K562 (cell line): Measurements from ENCODE around the gene OTUB2. TPM values are rescaled to one million over a fixed set of nuclear protein-coding genes. Genes with fewer than 3 reads are reported as not detected.

ENCODE experiments used
- ATAC-seq: fragments of 200-7000 bp; cut with Tn5 transposase; 3 replicates; pipeline ENCODE4 v1.9.1; 2020; ENCODE audit warnings: moderate library complexity
- BruUV-seq: library from RNA; stranded (reverse); fragments of 400-500 nt; replicated peaks from 2 replicates; lab custom pipeline; 2021; lab: Mats Ljungman, UMichigan
- CTCF ChIA-PET: fragments of 300-600 bp; formaldehyde crosslinking; extraction: SDS; loops from one replicate; lab custom pipeline; 2021; ENCODE audit warnings: low intra/inter-chr PET ratio; lab: Yijun Ruan, JAX
- POLR2A ChIA-PET: fragments of 300-600, 350-650 bp; sonication (Branson Sonifier 250); formaldehyde crosslinking; extraction: SDS; loops from one replicate; lab custom pipeline; 2021; ENCODE audit warnings: antibody characterized with exemption, inconsistent platforms; lab: Yijun Ruan, JAX
- DNase-seq, 4 experiments: peaks; one replicate each; pipeline versions ENCODE4 v3.0.0 to v3.0.0-alpha.2; 2011 to 2018; ENCODE audit warnings: low spot score in 3 of 4, mixed read lengths in 3 of 4; ENCODE audit errors: extremely low read depth in 1 of 4
- FAIRE-seq: peaks from 2 replicates; lab custom pipeline; 2011; peaks lifted over from hg19 to GRCh38; lab: Jason Lieb, UNC
- H2AFZ ChIP-seq: 2 replicates; pipeline ENCODE4 v1.6.0; 2011; ENCODE audit warnings: low read depth, low read length, control low read depth, inconsistent platforms
- H3K27ac ChIP-seq: fragments of 200-600 bp; 3 replicates; pipeline ENCODE4 v1.8.0; 2011; ENCODE audit warnings: low read depth, mild to moderate bottlenecking, control low read depth, inconsistent platforms, low read length, moderate library complexity, mixed read lengths; ENCODE audit errors: extremely low read depth
- H3K27me3 ChIP-seq, 2 experiments: fragments of 300-600 bp in 1 of 2; 2 replicates in 1 of 2; 3 replicates in 1 of 2; pipeline versions ENCODE4 v1.6.0 to v1.8.0; 2011; ENCODE audit warnings: inconsistent platforms in 2 of 2, low read length in 2 of 2, mild to moderate bottlenecking in 1 of 2, mixed read lengths in 1 of 2, moderate library complexity in 1 of 2; ENCODE audit not compliant: control insufficient read depth in 2 of 2, insufficient read depth in 2 of 2
- H3K36me3 ChIP-seq: fragments of 300-600 bp; 3 replicates; pipeline ENCODE4 v1.8.0; 2011; ENCODE audit warnings: mild to moderate bottlenecking, low read length, inconsistent platforms; ENCODE audit not compliant: control insufficient read depth, insufficient read depth
- H3K4me1 ChIP-seq, 2 experiments: fragments of 200-600 bp in 1 of 2; replicated peaks in 1 of 2; 2 replicates in 1 of 2; 3 replicates in 1 of 2; pipeline versions ENCODE4 v1.5.1 to v1.8.0; 2011; ENCODE audit warnings: inconsistent platforms in 2 of 2, low read length in 2 of 2, mild to moderate bottlenecking in 1 of 2, mixed read lengths in 1 of 2, moderate library complexity in 1 of 2; ENCODE audit not compliant: control insufficient read depth in 2 of 2, insufficient read depth in 2 of 2
- H3K4me2 ChIP-seq: 2 replicates; pipeline ENCODE4 v1.6.1; 2011; ENCODE audit warnings: low read length, control low read depth, inconsistent platforms, mixed read lengths; ENCODE audit not compliant: insufficient read depth
- H3K4me3 ChIP-seq: fragments of 200-600 bp; sonication (generic), shearing (Covaris generic); 2 replicates; pipeline ENCODE4 v1.5.1; 2016; ENCODE audit warnings: control low read depth, inconsistent platforms
- H3K79me2 ChIP-seq: fragments of 200-600 bp; 3 replicates; pipeline ENCODE4 v1.8.0; 2011; ENCODE audit warnings: low read length, inconsistent platforms; ENCODE audit not compliant: control insufficient read depth, insufficient read depth
- H3K9ac ChIP-seq, 2 experiments: 2 replicates each; pipeline versions ENCODE4 v1.6.0 to v1.6.1; 2011; ENCODE audit warnings: low read depth in 2 of 2, low read length in 2 of 2, control low read depth in 1 of 2, inconsistent platforms in 1 of 2, mild to moderate bottlenecking in 1 of 2, mixed read lengths in 1 of 2; ENCODE audit not compliant: insufficient read depth in 1 of 2
- H3K9me1 ChIP-seq: one replicate; pipeline ENCODE4 v1.6.0; 2011; ENCODE audit warnings: inconsistent platforms, mild to moderate bottlenecking, low read length, moderate library complexity; ENCODE audit not compliant: control insufficient read depth, insufficient read depth
- H3K9me3 ChIP-seq: replicated peaks from 2 replicates; pipeline ENCODE4 v1.5.1; 2011; ENCODE audit warnings: low read depth, low read length, inconsistent platforms; ENCODE audit not compliant: control insufficient read depth, insufficient read depth
- H4K20me1 ChIP-seq: replicated peaks from 2 replicates; pipeline ENCODE4 v1.6.1; 2011; ENCODE audit warnings: low read length, inconsistent platforms, mixed read lengths; ENCODE audit not compliant: control insufficient read depth, insufficient read depth
- ATF7 ChIP-seq: fragments of 450-650 bp; IDR thresholded peaks from 2 replicates; pipeline ENCODE4 v1.7.1; 2014; ENCODE audit warnings: mild to moderate bottlenecking, moderate library complexity
- RBM34 ChIP-seq: fragments of 200-400 bp; formaldehyde crosslinking; IDR thresholded peaks from 2 replicates; pipeline ENCODE4 v1.6.1; 2018; ENCODE audit warnings: low read length, borderline replicate concordance; ENCODE audit not compliant: insufficient read depth
- SRF ChIP-seq, 2 experiments: fragments of 250-450, 450-650 bp in 1 of 2; sonication (Bioruptor Pico) in 1 of 2; sonication (generic) in 1 of 2; formaldehyde crosslinking; IDR thresholded peaks; 2 replicates each; pipeline versions ENCODE4 v1.5.0 to v1.5.1; 2020 to 2022; ENCODE audit warnings: mild to moderate bottlenecking in 1 of 2, missing genetic modification reagents in 1 of 2
- ZNF444 ChIP-seq: fragments of 250-450 bp; sonication (Bioruptor Pico); IDR thresholded peaks from 2 replicates; pipeline ENCODE4 v1.4.0; 2020; ENCODE audit warnings: mild to moderate bottlenecking, moderate library complexity
- WGBS: fragments of 100-300 bp; shearing (Covaris generic); methylation state at CpG from one replicate; pipeline ENCODE4 v1.1.6; 2016; ENCODE audit warnings: low coverage, mixed read lengths; ENCODE audit not compliant: insufficient coverage; ENCODE audit errors: missing lambda C conversion rate; 5-methylcytosine and 5-hydroxymethylcytosine counted together
- in situ Hi-C: fragments of 300-500 bp; cut with MboI; formaldehyde crosslinking; loops from 4 replicates; pipeline ENCODE4 v1.15.0; 2018; ENCODE audit warnings: inconsistent platforms, mixed read lengths
- intact Hi-C: fragments of 100-400 bp; cut with micrococcal nuclease; formaldehyde crosslinking; loops from 2 replicates; pipeline ENCODE4 v1.14.2; 2022
- polyA plus RNA-seq, 8 experiments: library from polyadenylated mRNA; depleted of rRNA in 4 of 8; stranded (reverse) in 5 of 8; unstranded in 3 of 8; fragments of >200 nt; fragmentation: Nextera tagmentation in 2 of 8; fragmentation: Illumina TruSeq in 1 of 8; extraction: Ambion mirVana in 2 of 8; extraction: Trizol in 1 of 8; gene quantifications; 2 replicates each; pipeline versions ENCODE4 v1.2.1 to v1.2.3, GENCODE V29; 2011 to 2014; ENCODE audit warnings: inconsistent platforms in 1 of 8, missing spikeins in 1 of 8
- total RNA-seq, 7 experiments: library from RNA; depleted of rRNA in 6 of 7; stranded (reverse); fragments of >200 nt in 6 of 7; fragmentation: Illumina TruSeq in 2 of 7; extraction: Trizol in 2 of 7; gene quantifications; 2 replicates each; pipeline versions ENCODE4 v1.2.1 to v1.2.3, GENCODE V29; 2011 to 2021; ENCODE audit warnings: low replicate concordance in 1 of 7
- TF ChIP-seq, protein P1 (sequence below): sonication (generic); IDR thresholded peaks from 2 replicates; pipeline ENCODE4 v1.6.1; 2016
- TF ChIP-seq, protein P2 (sequence below), 2 experiments: fragments of 450-650 bp in 1 of 2; sonication (generic) in 1 of 2; formaldehyde crosslinking in 1 of 2; IDR thresholded peaks in 1 of 2; conservative IDR thresholded peaks in 1 of 2; 2 replicates each; pipeline versions ENCODE4 v1.6.1 to v1.8.1; 2016 to 2023; ENCODE audit warnings: mild to moderate bottlenecking in 2 of 2, moderate library complexity in 2 of 2, inconsistent platforms in 1 of 2, missing genetic modification reagents in 1 of 2

OTUB2 gene
- total and polyA plus RNA-seq, 9 of the 15 experiments (the other 6 are each of a cell fraction or from before 2014, with no cell fraction given): 0.01 to 0.31 (median 0.11) TPM

DNA sequence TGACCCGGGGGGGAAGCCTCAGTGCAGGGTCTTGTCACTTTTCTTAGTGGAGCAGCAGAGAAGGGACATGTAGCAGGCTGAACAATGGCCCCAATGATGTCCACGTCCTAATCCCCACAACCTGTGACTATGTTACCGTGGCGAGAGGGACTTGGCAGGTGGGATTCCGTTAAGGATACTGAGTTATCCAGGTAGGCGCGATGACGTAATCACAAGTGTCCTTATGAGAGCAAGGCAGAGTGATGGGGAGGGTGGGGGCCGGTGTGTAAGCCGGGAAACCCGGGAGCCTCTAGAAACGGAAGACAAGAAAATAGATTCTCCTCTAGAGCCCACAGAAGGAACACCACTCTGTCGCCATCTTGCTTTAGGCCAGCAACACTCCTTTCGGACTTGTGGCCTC lies 4.4 kb downstream of the OTUB2 start:
- CTCF ChIA-PET: no interaction called here

More for the DNA sequence above, 4.4 kb downstream of the OTUB2 start:
- POLR2A ChIA-PET: interaction anchor here (0.6 kb wide), 1 partner anchor 115 kb away, joined by 3 read pairs; no protein-coding TSS in a partner anchor
- in situ Hi-C loops: no loop called here
- DNase-seq (no peak), ATAC-seq (no peak), FAIRE-seq (no peak)
- Histone ChIP-seq H3K4me3 (no peak overlapping the region), H3K9ac (no peak overlapping the region), H3K79me2 (no peaks in the 10 kb centered on the region), H2AFZ (no peak overlapping the region), H3K9me1 (no peaks in the 10 kb centered on the region), H3K9me3 (no peaks in the 10 kb centered on the region), H3K36me3 (no peaks in the 10 kb centered on the region), H3K4me2 (no peak overlapping the region), H3K27me3 (peaks cover 0 to 13% of the 10 kb centered on the region in 2 experiments; a peak in 1 of 5 replicates), H3K27ac (no peak overlapping the region), H3K4me1 (peaks cover 0 to 7% of the 10 kb centered on the region in 2 experiments; a peak in 1 of 5 replicates), H4K20me1 (peaks cover 6% of the 10 kb centered on the region; the same call in 1 of the 2 replicates)
- intact Hi-C loops: no loop called here
- TF ChIP-seq, protein P1, sequence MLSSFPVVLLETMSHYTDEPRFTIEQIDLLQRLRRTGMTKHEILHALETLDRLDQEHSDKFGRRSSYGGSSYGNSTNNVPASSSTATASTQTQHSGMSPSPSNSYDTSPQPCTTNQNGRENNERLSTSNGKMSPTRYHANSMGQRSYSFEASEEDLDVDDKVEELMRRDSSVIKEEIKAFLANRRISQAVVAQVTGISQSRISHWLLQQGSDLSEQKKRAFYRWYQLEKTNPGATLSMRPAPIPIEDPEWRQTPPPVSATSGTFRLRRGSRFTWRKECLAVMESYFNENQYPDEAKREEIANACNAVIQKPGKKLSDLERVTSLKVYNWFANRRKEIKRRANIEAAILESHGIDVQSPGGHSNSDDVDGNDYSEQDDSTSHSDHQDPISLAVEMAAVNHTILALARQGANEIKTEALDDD: no peak
- peak; percentile 28; the same call in 1 of the 2 replicates for TF ChIP-seq ATF7
- no peak for TF ChIP-seq RBM34
- TF ChIP-seq, protein P2, sequence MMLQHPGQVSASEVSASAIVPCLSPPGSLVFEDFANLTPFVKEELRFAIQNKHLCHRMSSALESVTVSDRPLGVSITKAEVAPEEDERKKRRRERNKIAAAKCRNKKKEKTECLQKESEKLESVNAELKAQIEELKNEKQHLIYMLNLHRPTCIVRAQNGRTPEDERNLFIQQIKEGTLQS (IDR thresholded peaks at IDR 0.05): peak; percentile 61
- TF ChIP-seq, protein P2 (CRISPR knock-in tag; conservative IDR thresholded peaks at IDR 0.05): no peak
- TF ChIP-seq SRF (CRISPR knock-in tag; IDR thresholded peaks at IDR 0.05): no peak
- no peak for TF ChIP-seq ZNF444 (CRISPR knock-in tag)
- 4% methylated on average over 10 of the region's 14 CpGs for WGBS
- no TSS peak for BruUV-seq
